ENCODE data around the gene CRTC1. TPM values are rescaled to one million over a fixed set of nuclear protein-coding genes. Genes with fewer than 3 reads are reported as not detected.
"Not testable (repeated sequence)": the region's sequence is repeated elsewhere in the genome, so short reads cannot be mapped to it uniquely, and the experiment has no call there.

CRTC1 gene
- total RNA-seq, 4 donors from 2014 or later: 3.8 to 8.9 (median 6.3) TPM

GRCh38 chr19:18731562-18732008 lies 48.1 kb downstream of the CRTC1 start:
- no peaks in the 10 kb centered on the region for H3K36me3 ChIP-seq
- no peak for TF ChIP-seq CTCF (IDR thresholded peaks at IDR 0.05)
- H3K27ac ChIP-seq: no peak overlapping the region
- no peak overlapping the region for H3K4me3 ChIP-seq
- no peaks in the 10 kb centered on the region for H3K27me3 ChIP-seq
- WGBS, 2 donors (ENCODE audit: low coverage in 1 of 2): 90% methylated on average over 2 of the region's 15 CpGs; no CpG with 5 or more reads in 1 of the 2 donors
- no peaks in the 10 kb centered on the region for H3K9me3 ChIP-seq
- H3K4me1 ChIP-seq: peaks cover 0 to 27% (median 9%) of the 10 kb centered on the region in 3 donors
- no peak for ATAC-seq

DNA sequence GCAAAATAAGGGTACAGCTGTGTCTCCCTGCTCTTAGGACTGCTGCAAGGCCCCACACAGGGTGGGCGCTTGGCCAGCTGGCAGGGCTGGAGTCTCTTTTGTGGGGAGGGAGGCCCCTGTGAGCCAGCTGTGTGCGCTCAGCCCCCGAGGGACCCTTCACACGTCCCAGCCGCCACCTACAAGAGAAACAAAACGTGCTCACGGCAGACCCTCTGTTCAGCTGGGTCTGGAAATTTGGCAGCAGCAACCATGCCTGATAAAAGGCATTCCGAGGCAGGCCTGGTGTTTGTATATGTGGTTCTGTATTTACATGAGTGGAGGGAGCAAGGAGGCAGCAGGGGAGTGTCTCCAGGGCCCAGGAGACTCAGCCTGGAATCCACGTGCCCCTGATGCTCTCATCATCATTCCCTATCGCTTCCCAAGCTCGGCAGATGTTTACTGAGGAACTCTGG lies 49.7 kb downstream of the CRTC1 start:
- ATAC-seq: peak; percentile 62
- H3K27ac ChIP-seq: peak overlapping the region in 2 of 4 donors; percentile 35

DNA sequence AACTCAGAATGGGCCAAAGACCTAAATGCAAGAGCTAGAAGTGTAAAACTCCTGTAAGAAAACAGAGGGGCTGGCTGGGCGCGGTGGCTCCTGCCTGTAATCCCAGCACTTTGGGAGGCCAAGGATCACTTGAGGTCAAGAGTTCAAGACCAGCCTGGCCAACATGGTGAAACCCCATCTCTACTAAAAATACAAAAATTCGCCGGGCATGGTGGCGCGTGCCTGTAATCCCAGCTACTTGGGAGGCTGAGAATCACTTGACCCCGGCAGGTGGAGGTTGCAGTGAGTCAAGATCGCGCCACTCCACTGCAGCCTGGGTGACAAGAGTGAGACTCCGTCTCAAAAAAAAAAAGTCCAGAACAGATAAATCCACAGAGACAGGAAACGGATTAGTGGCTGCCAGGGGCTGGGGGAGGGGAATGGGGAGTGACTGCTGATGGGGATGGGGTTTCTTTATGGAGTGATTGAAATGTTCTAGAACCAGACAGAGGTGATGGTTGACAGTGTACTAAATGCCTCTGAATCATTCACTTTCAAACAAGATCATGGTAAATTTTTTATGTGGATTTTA lies 50.4 kb downstream of the CRTC1 start:
- not testable (repeated sequence) for H3K36me3 ChIP-seq, H3K27me3 ChIP-seq, H3K4me3 ChIP-seq, H3K9me3 ChIP-seq, ATAC-seq
- WGBS, 2 donors (ENCODE audit: low coverage in 1 of 2): 84% methylated on average over 11 of the region's 11 CpGs; no CpG with 5 or more reads in 1 of the 2 donors
- H3K4me1 ChIP-seq: peaks cover 0 to 31% (median 9%) of the 10 kb centered on the region in 3 donors
- H3K27ac ChIP-seq: peak overlapping the region in 1 of 4 donors; percentile 35

More for the DNA sequence above, 49.7 kb downstream of the CRTC1 start:
- TF ChIP-seq CTCF (IDR thresholded peaks at IDR 0.05) (no peak), EP300 (IDR thresholded peaks at IDR 0.05) (no peak), POLR2AphosphoS5 (IDR thresholded peaks at IDR 0.05) (peak; percentile 16), POLR2A (IDR thresholded peaks at IDR 0.05) (no peak)
- 38 to 40% methylated on average over 1 to 3 of the region's 11 CpGs for WGBS, 2 donors (ENCODE audit: low coverage in 1 of 2)
- H3K4me3 ChIP-seq: no peak overlapping the region
- H3K36me3 ChIP-seq: no peaks in the 10 kb centered on the region
- H3K4me1 ChIP-seq: peaks cover 0 to 31% (median 9%) of the 10 kb centered on the region in 3 donors
- no peaks in the 10 kb centered on the region for H3K9me3 ChIP-seq
- no peaks in the 10 kb centered on the region for H3K27me3 ChIP-seq

- TF ChIP-seq EP300 (IDR thresholded peaks at IDR 0.05) (no peak), POLR2A (IDR thresholded peaks at IDR 0.05) (no peak), CTCF (IDR thresholded peaks at IDR 0.05) (no peak)
- H3K4me1 ChIP-seq: peaks cover 0 to 31% (median 9%) of the 10 kb centered on the region in 3 donors
- no peak overlapping the region for H3K4me3 ChIP-seq
- no peak overlapping the region for H3K27ac ChIP-seq
- H3K9me3 ChIP-seq: no peaks in the 10 kb centered on the region
- H3K27me3 ChIP-seq: no peaks in the 10 kb centered on the region
- no peaks in the 10 kb centered on the region for H3K36me3 ChIP-seq
- ATAC-seq: no peak
- no CpG with 5 or more reads among the region's 14 CpGs for WGBS, 2 donors (ENCODE audit: low coverage in 1 of 2)
These were observed 51.8 kb downstream of the CRTC1 start for GRCh38 chr19:18735324-18735723.

- H3K4me1 ChIP-seq: peaks cover 0 to 33% (median 9%) of the 10 kb centered on the region in 3 donors
- WGBS, 2 donors (ENCODE audit: low coverage in 1 of 2): no CpG with 5 or more reads among the region's 9 CpGs
- H3K27me3 ChIP-seq: no peaks in the 10 kb centered on the region
- H3K4me3 ChIP-seq: no peak overlapping the region
- H3K36me3 ChIP-seq: no peaks in the 10 kb centered on the region
- no peak for ATAC-seq
- no peak overlapping the region for H3K27ac ChIP-seq
- H3K9me3 ChIP-seq: no peaks in the 10 kb centered on the region
- no peak for TF ChIP-seq POLR2A (IDR thresholded peaks at IDR 0.05)
- TF ChIP-seq CTCF (IDR thresholded peaks at IDR 0.05): no peak
- TF ChIP-seq EP300 (IDR thresholded peaks at IDR 0.05): no peak
- TF ChIP-seq POLR2AphosphoS5 (IDR thresholded peaks at IDR 0.05): no peak
These were observed 52.3 kb downstream of the CRTC1 start for GRCh38 chr19:18735752-18736151.

Data from gastroesophageal sphincter (tissue), 4 donors.